ENCODE results near the gene TTYH2. TPM values are rescaled to one million over a fixed set of nuclear protein-coding genes. Genes with fewer than 3 reads are reported as not detected.

Gene TTYH2
- polyA plus RNA-seq, 4 donors, result 14.8 to 39.4 (median 15.9) TPM

DNA sequence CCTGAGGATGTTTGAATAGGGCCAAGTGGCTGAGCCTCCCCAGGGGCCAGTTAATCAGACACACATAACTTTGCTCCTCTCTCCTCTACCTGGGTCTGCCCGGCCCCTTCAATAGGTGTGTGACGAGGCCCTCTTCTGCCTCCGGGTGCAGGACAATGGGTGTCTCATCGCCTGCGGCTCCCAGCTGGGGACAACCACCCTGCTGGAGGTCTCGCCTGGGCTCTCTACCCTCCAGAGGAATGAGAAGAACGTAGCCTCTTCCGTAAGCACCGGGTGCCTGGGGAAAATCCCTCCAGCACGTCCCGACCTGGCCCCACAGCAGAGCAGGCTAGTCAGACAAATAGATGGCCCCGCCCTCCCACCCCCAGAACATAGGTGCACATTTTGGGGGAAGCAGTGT, 96.5 kb downstream of the TTYH2 start:
- DNase-seq (ENCODE audit: low read depth in 4 of 4, low spot score in 3 of 4), result no peak

Other genes starting within 250 kb of the TTYH2 start
- gene RPL38, start 9.9 kb upstream of the TTYH2 start, polyA plus RNA-seq (ENCODE audit: insufficient read length in 4 of 4), result 1,000 to 10,000 TPM; 1,134 to 1,244 (median 1,172) TPM
- under 1 TPM in 2 of 4 donors, not detected in 2; 0.11 to 0.18 TPM for gene DNAI2, start 60.7 kb downstream of the TTYH2 start, polyA plus RNA-seq (ENCODE audit: insufficient read length in 4 of 4)
- 1 to 10 TPM in 2 of 4 donors, under 1 TPM in 2; 0.36 to 2.1 (median 0.85) TPM for gene KIF19, start 112.7 kb downstream of the TTYH2 start, polyA plus RNA-seq (ENCODE audit: insufficient read length in 4 of 4)
- gene BTBD17, start 148.3 kb downstream of the TTYH2 start, polyA plus RNA-seq (ENCODE audit: insufficient read length in 4 of 4), result under 1 TPM; 0.10 to 0.44 (median 0.20) TPM
- gene GPR142, start 153.9 kb downstream of the TTYH2 start, polyA plus RNA-seq (ENCODE audit: insufficient read length in 4 of 4), result under 1 TPM in 3 of 4 donors, not detected in 1; 0.16 to 0.63 (median 0.40) TPM
- 100 to 1,000 TPM in 3 of 4 donors, 10 to 100 TPM in 1; 10.5 to 153 (median 104) TPM for gene GPRC5C, start 218.5 kb downstream of the TTYH2 start, polyA plus RNA-seq (ENCODE audit: insufficient read length in 4 of 4)

All from left renal pelvis (tissue), 4 donors.